TTC549 (cell line): ENCODE data around the gene LGALS14.

ENCODE experiments used
- FAIRE-seq: peaks from 2 replicates; lab custom pipeline; 2012; peaks lifted over from hg19 to GRCh38; lab: Jason Lieb, UNC

LGALS14 gene

GRCh38 chr19:39749981-39750380 is 45.7 kb downstream of the LGALS14 start:
- FAIRE-seq, result no peak

- no peak for FAIRE-seq
Measured at GRCh38 chr19:39752390-39752789, 48.1 kb downstream of the LGALS14 start.

- FAIRE-seq, result no peak
Measured at GRCh38 chr19:39752795-39753194, 48.5 kb downstream of the LGALS14 start.

GRCh38 chr19:39754544-39754943 is 50.3 kb downstream of the LGALS14 start:
- no peak for FAIRE-seq

GRCh38 chr19:39754971-39755370 is 50.7 kb downstream of the LGALS14 start:
- no peak for FAIRE-seq
